Uterus (tissue), 4 donors: Measurements from ENCODE around the gene TRAPPC11. TPM values are rescaled to one million over a fixed set of nuclear protein-coding genes. Genes with fewer than 3 reads are reported as not detected.

Experiments
- DNase-seq, 2 donors: peaks; one replicate each; pipeline ENCODE4 v3.0.0-alpha.2; 2019 to 2020
- H3K27ac ChIP-seq, 2 donors: fragments of 200-600 bp; sonication (generic); 1 replicate in 1 of 2; 2 replicates in 1 of 2; pipeline ENCODE4 v1.5.1; 2016 to 2018
- H3K27me3 ChIP-seq, 2 donors: fragments of 200-600 bp; sonication (generic); one replicate each; pipeline ENCODE4 v1.5.1; 2018 to 2019; ENCODE audit warnings: control low read depth in 1 of 2
- H3K36me3 ChIP-seq, 2 donors: fragments of 200-600 bp; sonication (generic); one replicate each; pipeline ENCODE4 v1.5.1; 2019; ENCODE audit warnings: control low read depth in 1 of 2
- H3K4me1 ChIP-seq, 2 donors: fragments of 200-600 bp; sonication (generic); one replicate each; pipeline ENCODE4 v1.5.1; 2018 to 2019; ENCODE audit warnings: control low read depth in 1 of 2
- H3K4me3 ChIP-seq, 2 donors: fragments of 200-600 bp; sonication (generic); 1 replicate in 1 of 2; 2 replicates in 1 of 2; pipeline ENCODE4 v1.5.1; 2018 to 2019; ENCODE audit warnings: mild to moderate bottlenecking in 1 of 2
- H3K9me3 ChIP-seq, 2 donors: fragments of 200-600 bp; sonication (generic); one replicate each; pipeline ENCODE4 v1.5.1; 2019; ENCODE audit warnings: control low read depth in 1 of 2
- POLR2A ChIP-seq, 2 donors: fragments of 450-650 bp; IDR thresholded peaks; one replicate each; pipeline ENCODE4 v1.6.1; 2016; ENCODE audit warnings: antibody characterized with exemption in 2 of 2, mild to moderate bottlenecking in 1 of 2, moderate library complexity in 1 of 2
- intact Hi-C: fragments of 100-400 bp; cut with DNase I; formaldehyde crosslinking; loops from one replicate; pipeline ENCODE4 v1.15.1; 2023; ENCODE audit warnings: low total_unique reads
- total RNA-seq, 4 donors: library from RNA; depleted of rRNA in 3 of 4; stranded (reverse); fragments of >200 nt in 3 of 4; gene quantifications; one replicate each; pipeline versions ENCODE4 v1.1.0 to v1.2.4, GENCODE V29; 2014 to 2023
- TF ChIP-seq, protein P1 (sequence below), 4 experiments: fragments of 200-600 bp in 2 of 4; fragments of 450-650 bp in 2 of 4; sonication (generic) in 2 of 4; IDR thresholded peaks; one replicate each; pipeline ENCODE4 v1.5.1; 2016 to 2019; ENCODE audit warnings: antibody characterized with exemption in 4 of 4, mild to moderate bottlenecking in 2 of 4, moderate library complexity in 1 of 4
- donor health status: DM: yes; HTN: yes; CAD: no.

TRAPPC11 gene
- total RNA-seq, 4 donors from 2014 or later, result 18.4 to 96.8 (median 53.5) TPM

DNA sequence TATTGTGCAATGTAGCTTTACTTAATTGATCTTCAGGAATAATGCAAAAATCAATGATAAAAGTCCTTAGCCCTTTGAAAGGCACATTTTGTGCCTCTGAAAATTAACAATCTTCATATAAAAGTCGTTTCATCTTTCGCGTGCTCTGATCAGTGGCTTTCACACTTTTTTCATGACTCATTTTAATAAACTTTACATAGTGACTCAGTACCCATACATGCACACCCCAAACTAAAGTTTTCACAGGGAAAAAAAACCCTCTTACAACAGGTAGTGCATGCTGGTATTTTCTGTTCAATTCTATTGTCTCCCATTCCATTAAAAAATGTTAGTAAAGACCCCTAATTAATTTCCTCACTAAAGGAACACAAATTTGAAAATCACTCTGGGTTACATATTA is 21.6 kb upstream of the TRAPPC11 start:
- Histone ChIP-seq H3K36me3 (no peaks in the 10 kb centered on the region), H3K4me1 (no peaks in the 10 kb centered on the region), H3K27ac (no peak overlapping the region), H3K27me3 (no peaks in the 10 kb centered on the region), H3K4me3 (no peak overlapping the region), H3K9me3 (no peaks in the 10 kb centered on the region)
- TF ChIP-seq, protein P1, sequence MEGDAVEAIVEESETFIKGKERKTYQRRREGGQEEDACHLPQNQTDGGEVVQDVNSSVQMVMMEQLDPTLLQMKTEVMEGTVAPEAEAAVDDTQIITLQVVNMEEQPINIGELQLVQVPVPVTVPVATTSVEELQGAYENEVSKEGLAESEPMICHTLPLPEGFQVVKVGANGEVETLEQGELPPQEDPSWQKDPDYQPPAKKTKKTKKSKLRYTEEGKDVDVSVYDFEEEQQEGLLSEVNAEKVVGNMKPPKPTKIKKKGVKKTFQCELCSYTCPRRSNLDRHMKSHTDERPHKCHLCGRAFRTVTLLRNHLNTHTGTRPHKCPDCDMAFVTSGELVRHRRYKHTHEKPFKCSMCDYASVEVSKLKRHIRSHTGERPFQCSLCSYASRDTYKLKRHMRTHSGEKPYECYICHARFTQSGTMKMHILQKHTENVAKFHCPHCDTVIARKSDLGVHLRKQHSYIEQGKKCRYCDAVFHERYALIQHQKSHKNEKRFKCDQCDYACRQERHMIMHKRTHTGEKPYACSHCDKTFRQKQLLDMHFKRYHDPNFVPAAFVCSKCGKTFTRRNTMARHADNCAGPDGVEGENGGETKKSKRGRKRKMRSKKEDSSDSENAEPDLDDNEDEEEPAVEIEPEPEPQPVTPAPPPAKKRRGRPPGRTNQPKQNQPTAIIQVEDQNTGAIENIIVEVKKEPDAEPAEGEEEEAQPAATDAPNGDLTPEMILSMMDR (IDR thresholded peaks at IDR 0.05), result no peak
- TF ChIP-seq POLR2A (IDR thresholded peaks at IDR 0.05), result no peak
- intact Hi-C loops, result no loop called here
- no peak for DNase-seq

DNA sequence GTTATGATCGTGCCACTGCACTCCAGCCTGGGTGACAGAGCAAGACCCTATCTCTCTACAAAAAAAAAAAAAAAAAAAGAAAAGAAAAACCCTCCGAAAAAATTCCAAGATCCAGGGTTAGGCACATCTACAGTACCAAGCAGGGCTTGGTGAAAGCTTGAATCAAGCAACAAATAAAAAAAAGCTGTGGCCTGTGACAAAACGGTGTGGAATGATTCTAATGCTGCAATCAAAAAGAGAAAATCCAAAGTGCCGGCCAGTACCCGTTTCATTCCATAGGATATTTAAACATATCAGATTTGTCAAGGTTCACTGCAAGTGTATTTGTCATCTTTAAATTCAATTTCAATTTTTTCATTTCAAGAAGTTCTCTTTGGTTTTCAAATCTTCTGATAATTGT is 20.7 kb upstream of the TRAPPC11 start:
- H3K36me3 ChIP-seq, result no peaks in the 10 kb centered on the region
- TF ChIP-seq, protein P1 (IDR thresholded peaks at IDR 0.05), result no peak
- no peak for TF ChIP-seq POLR2A (IDR thresholded peaks at IDR 0.05)
- H3K27me3 ChIP-seq, result no peaks in the 10 kb centered on the region
- no peak overlapping the region for H3K4me3 ChIP-seq
- intact Hi-C loops, result no loop called here
- no peaks in the 10 kb centered on the region for H3K9me3 ChIP-seq
- no peak for DNase-seq
- no peak overlapping the region for H3K27ac ChIP-seq
- H3K4me1 ChIP-seq, result no peaks in the 10 kb centered on the region

DNA sequence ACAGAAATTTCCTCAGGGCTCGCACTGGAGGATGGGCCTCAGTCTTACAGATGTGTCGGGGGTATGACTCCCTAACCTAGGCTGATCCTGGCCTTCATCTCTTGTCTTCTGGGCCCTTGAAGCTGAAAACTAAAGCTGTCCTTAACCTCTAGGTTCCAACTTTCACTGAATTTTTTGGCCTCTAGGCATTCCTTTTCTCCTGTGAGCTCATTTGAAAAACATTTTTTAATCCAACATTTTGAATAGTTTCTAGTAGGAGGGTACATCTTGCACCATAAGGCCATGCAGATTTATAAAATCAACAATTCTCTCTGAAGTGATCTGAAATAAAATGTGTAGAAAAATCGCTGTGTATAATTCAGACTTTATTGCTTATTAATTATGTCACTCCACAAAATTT is 19.8 kb upstream of the TRAPPC11 start:
- TF ChIP-seq POLR2A (IDR thresholded peaks at IDR 0.05), result no peak
- TF ChIP-seq, protein P1 (IDR thresholded peaks at IDR 0.05), result no peak
- no peak overlapping the region for H3K4me3 ChIP-seq
- H3K9me3 ChIP-seq, result no peaks in the 10 kb centered on the region
- H3K4me1 ChIP-seq, result no peaks in the 10 kb centered on the region
- intact Hi-C loops, result no loop called here
- no peaks in the 10 kb centered on the region for H3K27me3 ChIP-seq
- H3K36me3 ChIP-seq, result no peaks in the 10 kb centered on the region
- H3K27ac ChIP-seq, result no peak overlapping the region
- DNase-seq, result no peak

DNA sequence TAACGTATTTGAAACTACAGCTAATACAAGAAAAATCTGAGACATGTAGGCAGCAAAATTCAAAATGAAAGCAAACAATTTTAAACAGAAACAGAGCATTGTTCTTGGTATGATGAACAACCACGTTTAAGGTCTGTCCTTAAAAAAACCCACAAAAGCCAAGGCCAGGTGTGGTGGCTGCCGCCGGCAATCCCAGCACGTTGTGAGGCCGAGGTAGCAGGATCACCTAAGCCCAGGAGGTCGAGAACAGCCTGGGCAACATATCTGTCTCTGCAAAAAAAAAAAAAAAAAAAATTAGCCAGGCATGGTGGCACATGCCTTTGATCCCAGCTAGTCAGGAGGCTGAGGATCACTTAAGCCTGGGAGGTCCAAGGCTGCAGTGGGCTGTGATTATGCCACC is 13.8 kb upstream of the TRAPPC11 start:
- H3K4me1 ChIP-seq, result no peaks in the 10 kb centered on the region
- intact Hi-C loops, result no loop called here
- H3K27me3 ChIP-seq, result no peaks in the 10 kb centered on the region
- H3K4me3 ChIP-seq, result no peak overlapping the region
- no peak for TF ChIP-seq POLR2A (IDR thresholded peaks at IDR 0.05)
- TF ChIP-seq, protein P1 (IDR thresholded peaks at IDR 0.05), result no peak
- no peak for DNase-seq
- H3K9me3 ChIP-seq, result no peaks in the 10 kb centered on the region
- H3K36me3 ChIP-seq, result no peaks in the 10 kb centered on the region
- no peak overlapping the region for H3K27ac ChIP-seq

DNA sequence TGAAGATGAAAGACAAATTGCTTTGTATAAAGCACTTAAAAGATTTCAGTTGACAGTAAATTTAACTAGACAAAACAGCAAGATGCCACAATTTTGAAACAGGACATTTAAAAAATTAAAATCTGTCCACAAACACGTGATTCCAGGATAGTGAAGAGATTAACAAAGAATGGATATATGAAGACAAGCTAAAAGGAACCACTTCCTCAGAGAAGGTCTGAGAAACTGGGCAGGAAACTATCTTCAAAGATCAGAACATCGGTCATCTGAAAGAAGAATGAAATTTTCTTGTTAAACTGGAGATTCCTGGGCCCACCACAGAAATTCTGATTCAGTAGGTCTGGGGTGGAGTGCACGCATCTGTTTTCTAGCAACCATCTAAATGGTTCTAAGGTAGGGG is 1.5 kb upstream of the TRAPPC11 start:
- H3K9me3 ChIP-seq, result no peaks in the 10 kb centered on the region
- no peak for DNase-seq
- H3K36me3 ChIP-seq, result no peaks in the 10 kb centered on the region
- no peak for TF ChIP-seq POLR2A (IDR thresholded peaks at IDR 0.05)
- TF ChIP-seq, protein P1 (IDR thresholded peaks at IDR 0.05), result no peak
- intact Hi-C loops, result no loop called here
- peak overlapping the region in 1 of 2 donors; percentile 76 for H3K4me3 ChIP-seq
- no peak overlapping the region for H3K27ac ChIP-seq
- H3K4me1 ChIP-seq, result peaks cover 6 to 8% of the 10 kb centered on the region in 2 donors
- H3K27me3 ChIP-seq, result no peaks in the 10 kb centered on the region
